A673 (cell line): ENCODE results near the gene AP1S3. TPM values are rescaled to one million over a fixed set of nuclear protein-coding genes. Genes with fewer than 3 reads are reported as not detected.
"Not testable (repeated sequence)": the region's sequence is repeated elsewhere in the genome, so short reads cannot be mapped to it uniquely, and the experiment has no call there.

Experiments used
- BruUV-seq: library from RNA; stranded (reverse); fragments of 400-500 nt; replicated peaks from 2 replicates; lab custom pipeline; 2021; lab: Mats Ljungman, UMichigan
- CTCF ChIA-PET: fragments of 300-600 bp; sonication (Branson Sonifier 250); formaldehyde crosslinking; loops from one replicate; lab custom pipeline; 2022; ENCODE audit warnings: antibody characterized with exemption; lab: Charles Lee
- POLR2A ChIA-PET: fragments of 300-600 bp; sonication (Branson Sonifier 250); formaldehyde crosslinking; loops from one replicate; lab custom pipeline; 2022; ENCODE audit warnings: antibody characterized with exemption; ENCODE audit not compliant: low non-redundant PET; lab: Charles Lee
- DNase-seq: peaks from one replicate; pipeline ENCODE4 v3.0.0-alpha.2; 2015; ENCODE audit warnings: low spot score
- H3K27ac ChIP-seq: fragments of 200-600 bp; sonication (generic); 2 replicates; pipeline ENCODE4 v1.5.1; 2016; ENCODE audit warnings: mixed run types, low read depth, mild to moderate bottlenecking, mixed read lengths, antibody characterized with exemption, low read length; ENCODE audit not compliant: poor library complexity, severe bottlenecking
- H3K27me3 ChIP-seq: fragments of 200-600 bp; sonication (generic); replicated peaks from 2 replicates; pipeline ENCODE4 v1.6.1; 2017; ENCODE audit warnings: mixed run types, low read depth, mild to moderate bottlenecking, mixed read lengths, antibody characterized with exemption, low read length; ENCODE audit not compliant: insufficient read depth, poor library complexity
- H3K36me3 ChIP-seq: fragments of 200-600 bp; sonication (generic); 2 replicates; pipeline ENCODE4 v1.6.1; 2016; ENCODE audit warnings: mixed run types, mild to moderate bottlenecking, mixed read lengths, antibody characterized with exemption, low read length; ENCODE audit not compliant: insufficient read depth, poor library complexity, severe bottlenecking
- H3K4me1 ChIP-seq: fragments of 200-600 bp; sonication (generic); 2 replicates; pipeline ENCODE4 v1.6.1; 2017; ENCODE audit warnings: mixed run types, mild to moderate bottlenecking, mixed read lengths, antibody characterized with exemption, low read length; ENCODE audit not compliant: insufficient read depth, poor library complexity, severe bottlenecking
- H3K4me3 ChIP-seq: fragments of 200-600 bp; sonication (generic); 2 replicates; pipeline ENCODE4 v1.5.1; 2016; ENCODE audit warnings: low read depth, mixed run types, mild to moderate bottlenecking, mixed read lengths, low read length; ENCODE audit not compliant: poor library complexity, severe bottlenecking
- H3K9me3 ChIP-seq: fragments of 200-600 bp; sonication (generic); 2 replicates; pipeline ENCODE4 v1.6.1; 2016; ENCODE audit warnings: mixed run types, low read depth, mild to moderate bottlenecking, mixed read lengths, antibody characterized with exemption, low read length; ENCODE audit not compliant: poor library complexity, severe bottlenecking
- CTCF ChIP-seq: fragments of 300-800, 200-600 bp; sonication (generic); conservative IDR thresholded peaks from 2 replicates; pipeline ENCODE4 v1.5.1; 2017; ENCODE audit warnings: low read depth, mild to moderate bottlenecking, antibody characterized with exemption, low read length, moderate library complexity, mixed read lengths
- EZH2 ChIP-seq: fragments of 200-600 bp; sonication (generic); IDR thresholded peaks from 2 replicates; pipeline ENCODE4 v1.6.1; 2017; ENCODE audit warnings: borderline replicate concordance, low read depth, mild to moderate bottlenecking, mixed read lengths, antibody characterized with exemption, low read length; ENCODE audit not compliant: poor library complexity, severe bottlenecking
- intact Hi-C: fragments of 100-400 bp; cut with micrococcal nuclease; formaldehyde crosslinking; loops from one replicate; pipeline ENCODE4 v1.10.0; 2022; ENCODE audit not compliant: unreplicated experiment
- total RNA-seq: library from RNA; stranded (reverse); gene quantifications from 2 replicates; pipeline ENCODE4 v1.2.3, GENCODE V29; 2021

Gene AP1S3
- total RNA-seq, 1 experiment from 2014 or later: 23.0 TPM

GRCh38 chr2:223877721-223878410 is 40.5 kb upstream of the AP1S3 start:
- Histone ChIP-seq H3K27me3 (no peaks in the 10 kb centered on the region), H3K9me3 (no peaks in the 10 kb centered on the region), H3K4me3 (no peak overlapping the region), H3K36me3 (peaks cover 58% of the 10 kb centered on the region), H3K4me1 (no peaks in the 10 kb centered on the region), H3K27ac (no peak overlapping the region)
- CTCF ChIA-PET: no interaction called here
- no TSS peak for BruUV-seq
- TF ChIP-seq EZH2 (no peak), CTCF (no peak)
- DNase-seq: no peak
- POLR2A ChIA-PET: interaction anchor here (0.5 kb wide), 1 partner anchor 15 kb away, joined by 6 read pairs; no protein-coding TSS in a partner anchor
- intact Hi-C loops: no loop called here

GRCh38 chr2:223873672-223874071 is 36.3 kb upstream of the AP1S3 start:
- DNase-seq: no peak
- BruUV-seq: no TSS peak
- Histone ChIP-seq H3K36me3 (peaks cover 38% of the 10 kb centered on the region), H3K4me3 (no peak overlapping the region), H3K9me3 (no peaks in the 10 kb centered on the region), H3K27ac (no peak overlapping the region), H3K4me1 (peaks cover 10% of the 10 kb centered on the region), H3K27me3 (no peaks in the 10 kb centered on the region)
- ChIA-PET POLR2A (interaction anchor here (0.6 kb wide), 1 partner anchor 13 kb away, joined by 3 read pairs; no protein-coding TSS in a partner anchor), CTCF (no interaction called here)
- TF ChIP-seq EZH2 (no peak), CTCF (no peak)
- intact Hi-C loops: no loop called here

GRCh38 chr2:223872772-223873171 is 35.4 kb upstream of the AP1S3 start:
- H3K27me3 ChIP-seq, DNase-seq, H3K4me3 ChIP-seq, H3K9me3 ChIP-seq, CTCF ChIA-PET, intact Hi-C loops, BruUV-seq, H3K27ac ChIP-seq, POLR2A ChIA-PET: not testable (repeated sequence)
- Histone ChIP-seq H3K4me1 (peaks cover 10% of the 10 kb centered on the region), H3K36me3 (peaks cover 29% of the 10 kb centered on the region)

GRCh38 chr2:223871661-223872060 is 34.3 kb upstream of the AP1S3 start:
- H3K9me3 ChIP-seq, POLR2A ChIA-PET, CTCF ChIA-PET, BruUV-seq, intact Hi-C loops, H3K27me3 ChIP-seq, DNase-seq, H3K4me3 ChIP-seq: not testable (repeated sequence)
- Histone ChIP-seq H3K36me3 (peaks cover 21% of the 10 kb centered on the region), H3K4me1 (peaks cover 10% of the 10 kb centered on the region), H3K27ac (peak overlapping the region; percentile 16)
